GM19023 (cell line): ENCODE results near the gene ITGB4.

ENCODE experiments used
- ATAC-seq: cut with Tn5 transposase; IDR thresholded peaks from one replicate; pipeline ENCODE4 v1.9.1; 2021; ENCODE audit warnings: mild to moderate bottlenecking, moderate library complexity; ENCODE audit not compliant: unreplicated experiment

The ITGB4 gene

GRCh38 chr17:75784473-75785015, 63.3 kb downstream of the ITGB4 start, which contains the start of gene UNK:
Gene UNK (plus strand): TSS chr17:75784806. CDS start chr17:75784881, 75 bp downstream.
- peak; percentile 63 for ATAC-seq

- peak; percentile 70 for ATAC-seq
These were observed 64.0 kb downstream of the ITGB4 start for GRCh38 chr17:75785016-75785890.

GRCh38 chr17:75791254-75791653, 70.0 kb downstream of the ITGB4 start:
- ATAC-seq, result no peak

GRCh38 chr17:75793460-75793859, 72.2 kb downstream of the ITGB4 start:
- ATAC-seq, result no peak

DNA sequence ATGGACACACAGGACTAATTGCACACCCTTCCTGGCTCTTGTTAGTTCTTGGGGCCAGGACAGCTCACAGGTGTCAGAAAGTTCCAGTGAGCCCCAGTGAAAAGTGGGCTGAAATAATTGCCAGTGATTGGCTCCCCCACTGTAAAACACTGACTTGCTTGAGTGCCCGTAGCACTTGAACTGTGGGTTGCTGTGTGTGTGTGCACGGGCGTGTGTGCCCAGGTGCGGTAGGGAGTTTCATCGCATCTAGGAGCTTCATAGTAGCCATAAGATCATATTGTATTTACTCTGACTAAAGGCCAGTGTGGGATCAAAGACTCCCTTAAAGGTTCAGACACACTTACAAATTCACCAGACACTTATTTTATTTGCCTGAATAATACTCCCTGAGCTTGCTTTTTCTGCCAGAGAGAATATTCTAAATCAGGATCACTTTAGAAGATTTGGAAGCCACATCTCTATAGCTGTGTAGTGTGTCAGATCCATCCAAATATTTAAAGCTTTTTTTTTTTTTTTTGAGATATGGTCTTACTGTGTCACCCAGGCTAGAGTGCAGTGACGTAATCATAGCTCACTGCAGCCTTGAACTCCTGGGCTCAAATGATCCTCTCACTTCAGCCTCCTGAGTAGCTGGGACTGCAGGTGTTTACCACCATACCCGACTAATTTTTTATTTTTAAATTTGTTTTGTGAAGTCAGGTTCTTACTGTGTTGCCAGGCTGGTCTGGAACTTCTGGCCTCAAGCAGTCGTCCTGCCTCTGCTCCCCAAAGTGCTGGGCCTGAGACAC, 74.8 kb downstream of the ITGB4 start:
- no peak for ATAC-seq

- ATAC-seq, result no peak
These were observed 78.1 kb downstream of the ITGB4 start for GRCh38 chr17:75799402-75799801.

DNA sequence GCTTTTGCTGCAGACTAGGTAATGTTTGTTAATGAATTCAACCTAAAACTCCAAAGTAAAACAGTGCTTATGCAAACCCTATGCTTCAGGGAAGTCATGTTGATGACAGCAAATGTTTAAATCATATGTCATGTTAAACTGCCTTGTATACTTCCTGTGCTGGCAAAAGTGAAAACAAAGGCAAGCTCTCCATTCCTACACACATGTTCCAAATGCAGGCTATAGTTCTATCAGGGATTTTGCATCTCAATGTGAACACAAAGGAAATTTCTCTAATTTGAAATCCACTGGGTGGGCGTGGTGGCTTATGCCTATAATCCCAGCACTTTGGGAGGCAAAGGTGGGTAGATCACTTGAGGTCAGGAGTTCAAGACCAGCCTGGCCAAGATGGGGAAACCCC, 82.6 kb downstream of the ITGB4 start:
- ATAC-seq, result no peak

DNA sequence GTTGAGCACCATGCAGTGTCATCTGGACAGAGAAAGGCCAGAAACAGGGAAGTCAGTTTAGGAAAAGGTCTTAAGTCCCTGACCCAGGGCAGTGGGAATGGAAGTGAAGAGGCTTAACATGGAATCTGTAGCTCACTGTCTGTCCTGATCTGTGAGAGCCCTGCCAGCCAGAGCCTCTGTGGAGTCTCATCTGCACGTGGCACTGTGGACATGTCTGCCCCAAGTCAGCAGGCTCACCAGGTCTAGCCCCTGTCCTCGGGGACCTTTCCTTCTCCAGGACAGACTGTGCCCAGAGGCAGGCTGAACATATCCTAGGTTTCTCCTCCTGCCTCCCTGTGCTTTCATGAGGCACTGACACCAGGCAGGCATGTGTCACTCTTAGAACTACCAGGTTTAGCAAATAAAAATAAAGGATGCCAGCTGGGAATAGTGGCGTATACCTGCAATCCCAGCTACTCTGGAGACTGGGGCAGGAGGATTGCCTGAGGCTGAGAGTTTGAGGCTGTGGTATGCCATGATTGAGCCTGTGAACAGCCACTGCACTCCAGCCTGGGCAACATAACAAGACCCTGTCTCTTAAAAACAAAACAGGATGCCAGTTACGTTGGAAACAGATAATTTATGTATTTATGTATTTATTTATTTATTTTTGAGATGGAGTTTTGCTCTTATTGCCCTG, 85.7 kb downstream of the ITGB4 start:
- ATAC-seq, result no peak
